GM12892 (cell line): ENCODE data around the gene GARRE1.

ENCODE experiments used
- DNase-seq: peaks from one replicate; pipeline ENCODE4 v3.0.0; 2011; ENCODE audit not compliant: insufficient read length
- FAIRE-seq: peaks from 2 replicates; lab custom pipeline; 2011; peaks lifted over from hg19 to GRCh38; lab: Jason Lieb, UNC
- POLR2A ChIP-seq: IDR thresholded peaks from 2 replicates; pipeline ENCODE4 v1.6.1; 2011; ENCODE audit warnings: low read depth, low read length, control low read depth
- POLR2AphosphoS5 ChIP-seq: IDR thresholded peaks from 2 replicates; pipeline ENCODE4 v1.6.1; 2011; ENCODE audit warnings: low read depth, low read length, control low read depth
- TAF1 ChIP-seq: IDR thresholded peaks from 2 replicates; pipeline ENCODE4 v1.6.1; 2011; ENCODE audit warnings: low read depth, mild to moderate bottlenecking, control low read depth, low read length, borderline replicate concordance

The GARRE1 gene

DNA sequence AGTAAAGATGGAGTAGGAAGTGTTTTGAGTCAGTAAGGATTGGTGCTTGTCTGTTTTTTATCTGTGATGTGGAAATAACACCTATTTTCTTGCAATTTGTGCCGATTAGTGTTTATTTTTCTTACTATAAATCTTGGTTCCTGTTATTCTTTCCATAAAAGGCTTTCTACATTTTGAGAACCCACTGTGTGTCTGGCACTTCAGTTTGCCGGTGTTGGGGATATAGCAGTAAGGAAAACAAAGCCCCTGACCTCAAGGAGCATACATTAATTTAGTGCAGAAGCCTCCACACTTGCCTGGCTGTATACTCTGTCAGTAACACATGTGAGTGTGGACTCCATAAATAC is 35.6 kb upstream of the GARRE1 start:
- FAIRE-seq (no peak), DNase-seq (no peak)
- no peak for TF ChIP-seq POLR2AphosphoS5
- no peak for TF ChIP-seq POLR2A
- TF ChIP-seq TAF1, result no peak

DNA sequence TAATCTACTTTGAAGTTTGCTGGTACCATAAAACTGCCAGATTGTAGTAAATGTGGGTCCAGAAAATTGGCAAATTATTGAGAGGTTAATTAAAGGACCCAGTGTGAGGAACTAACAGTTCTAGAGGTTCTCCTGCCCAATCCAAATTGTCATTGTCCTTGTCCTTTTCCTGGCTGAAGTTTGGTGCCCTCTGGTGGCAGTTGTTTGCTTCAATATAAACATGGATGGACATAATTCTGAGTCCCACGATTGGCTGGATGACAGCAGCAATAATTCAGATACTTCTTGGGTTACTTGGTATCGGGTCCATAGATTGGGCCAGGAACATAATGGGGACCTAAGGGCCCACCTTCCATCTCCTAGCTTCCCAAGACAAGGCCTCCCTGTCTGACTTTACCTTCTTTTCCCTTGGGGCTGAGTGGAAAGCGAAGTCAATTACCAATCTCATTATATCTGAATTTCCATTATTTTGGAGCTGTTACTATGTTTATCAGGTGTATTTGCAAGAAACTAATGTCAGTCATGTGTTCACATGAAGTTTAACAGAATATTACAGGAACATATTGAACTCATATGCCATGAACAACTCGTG is 33.8 kb upstream of the GARRE1 start:
- no peak for DNase-seq
- TF ChIP-seq TAF1 (no peak), POLR2AphosphoS5 (no peak), POLR2A (no peak)

DNA sequence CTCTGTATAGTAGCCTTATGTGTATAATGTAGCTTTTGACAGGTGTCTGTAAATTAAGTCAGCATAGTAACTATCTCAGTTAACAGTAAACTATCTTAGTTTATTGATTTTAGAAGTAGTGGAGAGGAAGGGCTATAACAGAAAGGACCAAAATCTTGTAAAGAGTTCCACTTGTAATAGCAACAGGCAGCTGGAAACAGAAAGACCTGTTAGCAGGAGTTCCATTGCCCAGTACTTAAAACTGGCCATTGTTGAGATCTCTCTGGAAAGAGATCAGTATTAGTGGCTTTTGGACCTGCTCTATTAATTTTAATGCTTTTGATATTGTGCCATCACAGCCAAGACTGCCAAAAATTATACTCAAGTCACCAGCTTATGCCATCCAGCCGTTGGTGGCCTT is 32.0 kb upstream of the GARRE1 start:
- FAIRE-seq, result no peak
- DNase-seq, result no peak
- TF ChIP-seq POLR2A (no peak), POLR2AphosphoS5 (no peak), TAF1 (no peak)

More for the DNA sequence above, 33.8 kb upstream of the GARRE1 start:
- no peak for FAIRE-seq

DNA sequence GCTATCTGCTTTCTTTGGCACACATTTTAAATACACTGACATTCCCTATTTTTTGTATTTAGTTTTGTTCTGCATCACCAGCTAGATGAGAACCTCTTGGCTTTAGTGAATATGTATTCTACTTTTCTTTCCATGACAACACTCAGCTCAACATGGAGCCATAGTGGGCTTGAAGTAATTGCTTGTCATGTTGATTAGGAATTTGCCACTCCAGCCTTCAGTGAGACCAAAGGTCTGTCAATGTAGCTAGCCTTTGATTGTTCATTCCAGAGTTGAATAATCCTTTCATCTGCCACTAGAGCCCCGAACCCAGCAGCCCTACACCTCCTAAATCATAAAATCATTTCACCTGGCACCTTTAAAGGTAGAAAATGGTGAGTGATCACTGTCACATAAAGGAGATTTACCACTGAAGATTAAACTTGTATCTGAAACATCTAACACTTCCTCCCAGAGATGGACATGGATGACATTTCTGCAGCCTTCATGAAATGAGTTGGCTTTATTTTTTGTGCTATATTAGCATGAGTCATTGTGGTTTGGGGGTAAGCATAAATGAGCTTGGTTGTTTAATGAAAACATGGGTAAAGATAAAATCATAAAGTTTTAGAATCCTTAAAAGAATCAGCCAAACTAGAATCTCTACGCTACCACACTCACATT is 29.2 kb upstream of the GARRE1 start:
- TF ChIP-seq POLR2A (no peak), TAF1 (no peak), POLR2AphosphoS5 (no peak)
- DNase-seq (no peak), FAIRE-seq (no peak)

DNA sequence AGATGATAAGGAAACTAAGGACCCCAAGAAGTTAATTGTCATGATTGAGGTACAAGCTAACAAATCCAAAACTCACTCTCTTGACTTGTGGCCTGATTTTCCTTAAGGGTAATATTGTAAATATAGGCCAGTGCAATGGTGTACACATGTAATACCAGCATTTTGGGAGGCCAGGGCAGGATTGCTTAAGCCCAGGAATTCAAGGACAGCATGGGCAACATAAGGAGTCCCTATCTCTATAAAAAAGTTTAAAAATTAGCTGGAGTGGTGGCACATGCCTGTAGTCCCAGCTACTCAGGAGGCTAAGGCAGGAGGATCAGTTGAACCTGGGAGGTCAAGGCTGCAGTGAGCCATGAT is 28.7 kb upstream of the GARRE1 start:
- TF ChIP-seq POLR2A (no peak), TAF1 (no peak), POLR2AphosphoS5 (no peak)
- FAIRE-seq, result no peak
- DNase-seq, result no peak

DNA sequence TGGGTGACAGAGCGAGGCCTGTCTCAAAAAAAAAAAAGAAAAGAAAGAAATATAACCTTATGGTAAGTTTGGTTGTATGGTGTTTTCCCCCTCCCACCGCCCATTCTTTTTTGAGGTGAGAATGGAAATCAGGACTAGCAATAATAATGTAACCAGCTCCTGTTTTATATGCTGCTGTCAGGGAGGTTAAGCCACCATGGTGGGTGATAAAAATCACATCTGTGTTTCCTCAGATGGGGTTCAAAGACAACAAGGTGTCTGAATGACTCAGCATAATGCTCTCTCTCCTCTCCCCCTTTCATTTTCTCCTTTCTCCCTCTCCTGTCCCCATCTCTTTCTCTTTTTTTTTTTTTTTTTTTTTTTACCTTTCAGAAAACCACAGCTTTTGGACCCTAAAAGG is 28.3 kb upstream of the GARRE1 start:
- DNase-seq, result no peak
- FAIRE-seq, result no peak
- no peak for TF ChIP-seq TAF1
- TF ChIP-seq POLR2AphosphoS5, result no peak
- TF ChIP-seq POLR2A, result no peak

DNA sequence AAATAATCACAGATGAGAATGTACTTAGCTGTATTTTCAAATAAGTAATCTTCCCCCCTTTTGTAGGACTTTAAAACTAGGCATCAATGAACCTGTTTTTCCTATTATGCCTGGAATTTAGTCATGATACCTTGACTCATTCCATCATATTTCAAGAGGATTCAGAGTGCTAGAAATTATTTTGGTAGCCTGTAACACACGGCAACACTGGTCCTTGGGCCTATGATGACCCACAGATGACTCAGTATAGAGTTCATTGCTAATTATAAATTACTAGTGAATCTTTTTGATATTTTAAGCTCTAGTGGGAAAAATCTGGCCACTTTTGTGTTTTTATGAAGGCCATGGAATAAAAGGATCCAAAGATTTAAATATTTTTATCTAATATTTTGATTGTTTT is 26.0 kb upstream of the GARRE1 start:
- FAIRE-seq (no peak), DNase-seq (no peak)
- TF ChIP-seq POLR2AphosphoS5 (no peak), POLR2A (no peak), TAF1 (no peak)

DNA sequence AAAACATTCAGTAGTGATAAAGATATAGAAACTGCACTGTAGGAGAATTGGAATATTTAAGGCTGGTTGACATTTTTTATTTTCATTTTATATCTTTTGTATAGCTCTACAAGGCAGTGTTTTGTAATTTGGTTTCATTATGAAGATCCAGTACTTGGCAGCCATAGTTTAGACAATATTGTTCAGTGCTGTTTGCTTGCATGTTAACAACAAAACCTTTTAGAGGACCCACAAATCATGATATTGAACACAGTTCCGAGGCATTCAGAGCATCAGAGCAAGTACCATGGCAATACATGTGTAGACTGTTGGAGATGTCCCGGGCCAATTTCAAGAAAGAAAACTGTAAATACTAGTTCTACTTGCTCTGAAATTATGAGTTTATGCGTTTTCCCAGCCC is 25.6 kb upstream of the GARRE1 start:
- no peak for FAIRE-seq
- no peak for DNase-seq
- TF ChIP-seq POLR2AphosphoS5 (no peak), TAF1 (no peak)

DNA sequence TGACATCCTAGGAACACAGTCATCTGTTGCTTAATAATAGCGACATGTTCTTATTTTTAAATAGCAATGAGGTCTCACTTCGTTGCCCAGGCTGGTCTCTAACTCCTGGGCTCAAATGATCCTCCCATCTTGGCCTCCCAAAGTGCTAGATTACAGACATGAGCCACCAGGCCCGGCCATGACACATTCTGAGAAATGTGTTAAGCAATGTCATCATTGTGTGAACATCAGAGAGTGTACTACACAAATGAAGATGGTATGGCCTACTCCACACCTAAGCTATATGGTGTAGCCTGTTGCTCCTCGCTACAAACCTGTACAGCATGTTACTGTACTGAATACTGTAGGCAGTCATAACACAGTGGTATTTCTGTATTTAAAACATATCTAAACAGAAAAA is 24.6 kb upstream of the GARRE1 start:
- DNase-seq (no peak), FAIRE-seq (no peak)
- TF ChIP-seq TAF1 (no peak), POLR2A (no peak), POLR2AphosphoS5 (no peak)

DNA sequence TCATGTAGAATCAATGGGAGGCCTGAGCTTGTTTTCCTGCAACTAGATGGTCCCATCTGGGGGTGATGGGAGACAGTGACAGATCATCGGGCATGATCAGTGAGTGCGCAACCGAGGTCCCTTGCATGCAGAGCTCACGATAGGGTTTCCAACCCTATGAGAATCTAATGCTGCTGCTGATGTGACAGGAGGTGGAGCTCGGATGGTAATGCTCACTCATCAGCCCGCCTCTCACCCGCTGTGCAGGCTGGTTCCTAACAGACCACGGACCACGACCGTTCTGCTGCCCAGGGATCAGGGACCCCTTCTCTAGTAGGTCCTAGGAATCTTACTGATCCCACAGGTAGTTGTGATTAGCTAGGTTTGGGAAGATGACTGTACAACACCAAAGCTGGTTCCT is 23.5 kb upstream of the GARRE1 start:
- TF ChIP-seq POLR2A (no peak), TAF1 (no peak), POLR2AphosphoS5 (no peak)
- DNase-seq (no peak), FAIRE-seq (no peak)

DNA sequence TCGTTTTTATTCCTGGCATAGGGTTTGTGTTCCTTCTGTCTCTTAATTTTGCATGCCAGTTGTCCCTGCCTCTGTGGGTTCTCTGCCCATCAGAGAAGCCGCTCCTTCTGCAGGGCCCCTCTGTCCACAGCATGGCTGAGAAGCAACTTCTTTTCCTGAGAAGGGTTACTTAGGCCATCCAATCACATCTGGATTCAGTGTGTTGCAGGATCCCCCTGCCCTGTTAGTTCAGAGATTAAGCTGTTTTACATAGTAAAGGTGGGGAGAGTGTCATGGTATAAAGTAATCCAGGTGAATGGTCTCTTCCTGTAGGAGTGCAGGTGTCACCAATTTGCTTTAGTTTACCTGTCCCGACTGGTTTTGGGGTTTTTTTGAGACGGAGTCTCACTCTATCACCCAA is 22.9 kb upstream of the GARRE1 start:
- no peak for DNase-seq
- FAIRE-seq, result no peak
- TF ChIP-seq POLR2AphosphoS5, result no peak
